BJ (cell line): ENCODE results near the gene CDC42BPB. TPM values are rescaled to one million over a fixed set of nuclear protein-coding genes. Genes with fewer than 3 reads are reported as not detected.

Experiments used
- CTCF ChIA-PET: fragments of 350-600 bp; formaldehyde crosslinking; extraction: SDS; loops from one replicate; lab custom pipeline; 2021; ENCODE audit warnings: antibody characterized with exemption, inconsistent platforms; lab: Yijun Ruan, JAX
- POLR2A ChIA-PET: fragments of 300-600 bp; sonication (Branson Sonifier 250); formaldehyde crosslinking; extraction: SDS; loops from one replicate; lab custom pipeline; 2021; ENCODE audit warnings: antibody characterized with exemption; lab: Charles Lee
- DNase-seq: peaks from one replicate; pipeline ENCODE4 v3.0.0-alpha.2; 2011; ENCODE audit warnings: low read depth
- H3K27me3 ChIP-seq: 2 replicates; pipeline ENCODE4 v1.6.0; 2011; ENCODE audit warnings: low read length; ENCODE audit not compliant: control insufficient read depth, insufficient read depth
- H3K36me3 ChIP-seq: 2 replicates; pipeline ENCODE4 v1.5.1; 2011; ENCODE audit warnings: low read length; ENCODE audit not compliant: control insufficient read depth, insufficient read depth
- H3K4me3 ChIP-seq: 2 replicates; pipeline ENCODE4 v1.5.1; 2011; ENCODE audit warnings: low read depth, mild to moderate bottlenecking, control low read depth, low read length
- CTCF ChIP-seq: IDR thresholded peaks from 2 replicates; pipeline ENCODE4 v1.5.1; 2011; ENCODE audit warnings: low read depth, mild to moderate bottlenecking, control low read depth, inconsistent platforms, low read length, moderate library complexity; ENCODE audit not compliant: insufficient read depth
- polyA plus RNA-seq: library from polyadenylated mRNA; depleted of rRNA; stranded (reverse); fragments of >200 nt; gene quantifications from 2 replicates; pipeline ENCODE4 v1.2.3, GENCODE V29; 2011

The CDC42BPB gene
- polyA plus RNA-seq, 1 experiment = 66.5 TPM

- DNase-seq = no peak
- CTCF ChIA-PET = interaction anchor here (0.7 to 1.0 kb wide), 2 partner anchors 15 kb away, joined by 3 read pairs; no protein-coding TSS in a partner anchor
- Histone ChIP-seq H3K27me3 (no peaks in the 10 kb centered on the region), H3K36me3 (peaks cover 42% of the 10 kb centered on the region), H3K4me3 (no peak overlapping the region)
- no peak for TF ChIP-seq CTCF
- POLR2A ChIA-PET = no interaction called here
These were observed 86.0 kb downstream of the CDC42BPB start for GRCh38 chr14:102971314-102971713.

GRCh38 chr14:102970496-102970895, 86.9 kb downstream of the CDC42BPB start:
- no peak for TF ChIP-seq CTCF
- POLR2A ChIA-PET = no interaction called here
- CTCF ChIA-PET = interaction anchor here (0.7 kb wide), 1 partner anchor 14 kb away, joined by 3 read pairs; no protein-coding TSS in a partner anchor
- Histone ChIP-seq H3K36me3 (peaks cover 37% of the 10 kb centered on the region), H3K27me3 (no peaks in the 10 kb centered on the region), H3K4me3 (no peak overlapping the region)
- DNase-seq = no peak

GRCh38 chr14:102969901-102970300, 87.4 kb downstream of the CDC42BPB start:
- Histone ChIP-seq H3K36me3 (peaks cover 37% of the 10 kb centered on the region), H3K4me3 (no peak overlapping the region), H3K27me3 (no peaks in the 10 kb centered on the region)
- ChIA-PET POLR2A (no interaction called here), CTCF (no interaction called here)
- no peak for TF ChIP-seq CTCF
- no peak for DNase-seq

GRCh38 chr14:102969060-102969791, 88.1 kb downstream of the CDC42BPB start:
- TF ChIP-seq CTCF = no peak
- Histone ChIP-seq H3K4me3 (no peak overlapping the region), H3K36me3 (peaks cover 40% of the 10 kb centered on the region), H3K27me3 (no peaks in the 10 kb centered on the region)
- ChIA-PET CTCF (no interaction called here), POLR2A (no interaction called here)
- DNase-seq = no peak

- H3K4me3 ChIP-seq = no peak overlapping the region
- TF ChIP-seq CTCF = no peak
- POLR2A ChIA-PET = no interaction called here
- H3K36me3 ChIP-seq = peaks cover 43% of the 10 kb centered on the region
- no peaks in the 10 kb centered on the region for H3K27me3 ChIP-seq
- CTCF ChIA-PET = interaction anchor here (0.6 kb wide), 1 partner anchor 81 kb away, joined by 3 read pairs; no protein-coding TSS in a partner anchor
- DNase-seq = no peak
These were observed 89.0 kb downstream of the CDC42BPB start for GRCh38 chr14:102968306-102968705.
